Activated T-cell treated with anti-CD3 and anti-CD28 coated beads, Interleukin-2, amount 50 U/mL, for 1 hour (primary cell): ENCODE results near the gene MYO18A.
"Not testable (repeated sequence)": the region's sequence is repeated elsewhere in the genome, so short reads cannot be mapped to it uniquely, and the experiment has no call there.

ENCODE experiments used
- DNase-seq: peaks from one replicate; pipeline ENCODE4 v3.0.0-alpha.2; 2020

The MYO18A gene

DNA sequence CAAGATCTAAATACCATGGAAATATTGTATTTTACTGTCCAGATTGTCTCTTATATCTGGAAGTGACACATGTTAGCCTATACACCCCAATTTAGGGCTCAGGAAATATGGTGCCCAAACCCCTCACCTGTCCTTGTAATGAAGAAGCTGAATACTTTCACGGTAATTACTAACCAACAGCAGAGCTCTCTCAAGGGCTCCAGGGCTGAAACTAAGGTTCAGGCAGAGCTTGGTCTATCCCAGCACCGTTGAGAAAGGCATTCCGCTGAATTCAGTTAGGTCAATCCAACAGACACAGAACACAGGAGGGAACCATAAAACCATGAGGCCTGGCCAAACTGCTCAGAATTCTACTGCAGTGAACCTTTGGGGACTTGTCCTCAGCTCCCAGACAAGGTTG, 14.9 kb downstream of the MYO18A start:
- no peak for DNase-seq

DNA sequence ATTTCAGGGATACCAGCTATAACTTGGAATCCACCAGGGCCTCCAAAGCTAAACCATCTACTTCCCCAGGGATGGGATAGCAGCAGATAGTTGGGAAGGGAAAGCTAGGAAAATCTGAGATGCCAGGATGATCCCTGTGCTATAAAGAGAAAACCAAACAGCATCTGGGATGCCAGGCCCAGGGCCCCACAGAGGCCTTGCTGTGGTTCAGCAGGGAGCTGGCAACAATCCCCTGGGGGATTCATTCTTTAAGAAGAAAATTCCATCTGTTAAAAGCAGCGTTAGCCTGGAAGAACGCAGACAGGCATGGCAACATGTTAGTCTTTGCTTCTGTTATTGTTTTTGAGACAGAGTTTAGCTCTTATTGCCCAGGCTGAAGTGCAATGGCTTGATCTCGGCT, 16.6 kb downstream of the MYO18A start:
- DNase-seq: no peak

DNA sequence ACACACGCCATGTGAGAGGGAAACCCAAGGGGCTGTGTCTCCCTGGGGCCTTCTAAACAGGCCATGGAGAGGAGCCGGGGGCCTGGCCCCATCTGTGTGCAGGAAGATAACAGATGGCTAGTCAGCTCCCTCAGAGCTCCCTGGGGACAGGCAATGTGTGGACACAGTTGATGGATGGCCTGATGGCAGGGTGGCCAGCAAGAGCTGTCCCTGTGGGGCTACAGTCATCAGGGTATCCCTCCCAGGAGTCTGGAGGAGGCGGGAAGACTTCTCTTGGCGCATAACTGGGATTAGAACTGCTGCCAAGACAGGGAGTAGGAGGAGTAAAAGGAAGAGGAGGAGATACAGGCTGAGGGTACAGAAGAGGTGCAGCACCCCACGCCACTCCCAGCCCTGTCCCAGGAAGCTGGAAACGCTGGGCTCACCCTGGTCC, 17.3 kb downstream of the MYO18A start:
- no peak for DNase-seq

DNA sequence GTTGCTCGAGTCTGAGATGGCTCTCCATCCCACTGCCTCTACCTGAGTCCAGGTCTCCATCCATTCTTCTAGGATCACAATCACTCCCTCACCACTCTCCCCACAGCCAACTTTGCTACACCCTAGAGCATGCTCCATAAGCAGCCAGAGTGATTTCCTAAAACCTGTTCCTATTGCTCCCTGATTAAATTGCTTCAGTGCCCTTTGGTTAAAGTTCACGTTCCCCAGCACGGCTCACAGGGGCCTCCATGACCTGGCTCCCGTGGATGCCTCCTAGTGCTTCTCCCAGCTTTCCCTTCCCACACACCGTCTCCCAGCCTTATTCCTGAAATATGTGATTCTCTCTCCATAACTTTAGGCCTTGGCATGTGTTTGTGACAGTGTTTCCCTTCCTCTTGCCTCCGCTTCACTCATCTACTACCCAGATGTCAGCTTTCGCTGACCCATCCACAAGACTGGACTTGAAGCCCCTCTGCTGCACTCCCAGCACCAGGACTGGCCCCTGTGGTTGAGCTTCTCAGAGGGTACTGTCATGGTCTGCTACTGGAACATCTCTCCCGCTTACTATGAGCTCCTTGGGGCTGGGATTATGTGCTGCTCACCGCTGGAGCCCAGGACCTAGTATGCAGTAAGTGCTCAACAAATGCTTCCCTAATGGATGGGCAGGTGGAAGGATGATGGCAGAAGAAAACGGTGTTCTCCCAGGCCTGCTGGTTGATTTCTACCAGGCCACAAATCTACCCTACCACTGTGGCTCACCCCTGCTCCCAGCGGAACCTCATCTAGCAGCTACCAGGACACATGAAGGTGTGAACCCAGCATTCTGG, 17.9 kb downstream of the MYO18A start:
- no peak for DNase-seq

DNA sequence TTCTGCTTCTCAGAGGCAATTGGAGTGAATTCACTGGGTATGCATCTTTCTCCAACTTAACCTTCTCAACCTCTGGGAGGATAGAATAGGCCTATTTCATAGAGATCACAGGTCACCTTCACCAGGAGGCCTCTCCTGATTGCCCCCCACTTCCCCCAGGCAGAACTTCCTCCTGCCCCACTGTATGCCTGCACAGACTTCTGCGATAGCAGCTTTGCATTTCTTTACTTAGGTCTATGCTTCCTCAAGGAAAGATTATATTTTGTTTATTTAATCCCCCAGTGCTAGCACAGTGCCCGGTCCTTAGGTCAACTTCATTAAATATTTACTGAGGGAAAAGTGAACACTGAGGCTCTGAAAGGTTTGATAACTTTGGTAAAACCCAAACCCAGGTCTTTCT, 19.9 kb downstream of the MYO18A start:
- no peak for DNase-seq

DNA sequence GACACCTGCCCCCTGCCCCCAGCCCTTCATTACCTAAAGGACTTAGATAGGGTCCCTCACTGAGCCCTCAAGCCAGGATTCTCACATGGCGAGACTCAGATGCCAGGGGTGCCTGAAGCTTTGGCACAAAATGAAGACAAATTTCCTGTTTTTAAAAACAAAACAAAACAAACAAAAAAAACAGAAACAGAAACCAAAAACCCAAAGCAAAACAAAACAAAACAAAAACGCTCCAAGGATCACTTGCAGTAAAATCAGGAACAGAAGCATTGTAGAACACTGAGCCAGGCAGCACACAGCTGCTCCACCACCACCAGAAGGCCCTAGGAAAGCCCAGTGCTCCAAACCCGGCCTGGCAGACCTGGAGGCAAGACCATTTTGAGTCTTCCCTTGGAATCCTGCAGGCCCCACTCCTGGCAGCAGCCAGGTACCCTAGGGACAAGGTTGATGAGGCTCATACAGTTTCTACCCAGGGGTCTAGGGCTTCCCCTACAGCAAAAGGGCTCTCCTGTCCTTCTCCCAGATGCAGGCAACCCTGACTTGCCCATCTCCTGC, 20.8 kb downstream of the MYO18A start:
- no peak for DNase-seq

DNA sequence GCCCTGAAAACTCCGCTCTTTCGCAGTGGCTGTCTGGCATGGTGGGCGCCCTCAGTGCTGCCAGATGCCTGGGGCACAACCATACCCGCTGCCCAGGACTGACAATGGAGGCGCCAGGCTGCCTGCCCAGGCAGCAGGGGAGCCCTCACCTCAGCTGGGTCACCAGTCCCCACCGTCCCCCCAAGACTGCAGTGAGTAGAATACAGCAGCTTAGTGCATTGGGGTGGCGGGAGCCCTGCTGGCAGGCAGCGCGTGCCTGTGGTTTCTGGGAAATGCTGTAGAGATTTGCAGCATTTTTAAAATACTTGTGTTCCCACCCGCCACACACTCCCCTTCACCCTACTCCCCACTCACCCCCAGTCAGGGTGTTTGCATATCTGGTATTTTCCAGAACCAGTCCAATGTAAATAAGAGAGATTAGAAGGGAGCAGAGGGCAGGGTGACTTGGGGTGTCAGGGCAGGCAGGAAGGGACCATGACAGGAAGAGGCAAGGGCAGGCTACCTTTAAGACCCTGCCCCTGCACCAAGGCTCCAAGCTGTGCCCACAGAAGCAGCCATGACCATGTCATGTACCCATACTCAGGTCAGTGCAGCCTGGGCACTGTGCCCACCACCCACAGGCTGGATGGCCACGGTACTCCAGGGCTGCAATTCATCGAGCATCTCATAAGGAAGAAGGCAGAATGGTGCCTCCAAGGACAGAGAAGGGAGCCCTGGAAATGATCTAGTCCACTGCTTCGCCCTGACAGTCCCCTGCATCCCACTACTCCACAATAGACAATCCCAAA, 21.5 kb downstream of the MYO18A start:
- DNase-seq: no peak

DNA sequence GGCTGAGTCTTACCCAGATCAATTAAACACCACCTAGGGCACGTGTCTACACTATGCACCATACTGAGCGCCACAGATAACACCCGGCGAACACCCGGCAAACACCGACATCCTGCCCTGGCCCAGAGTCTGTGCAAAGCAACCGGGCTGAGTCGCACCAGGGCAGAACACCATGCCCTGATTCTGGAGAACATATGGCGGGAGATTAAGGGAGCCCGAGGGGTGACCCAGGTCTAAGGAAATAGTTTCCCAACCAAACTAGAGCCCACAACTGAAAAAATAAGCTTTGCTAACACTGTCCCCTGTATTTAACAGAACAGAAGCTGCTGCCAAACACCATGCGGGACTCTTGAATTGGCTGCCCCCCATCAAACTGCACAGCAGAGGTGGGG, 22.1 kb downstream of the MYO18A start:
- no peak for DNase-seq

DNA sequence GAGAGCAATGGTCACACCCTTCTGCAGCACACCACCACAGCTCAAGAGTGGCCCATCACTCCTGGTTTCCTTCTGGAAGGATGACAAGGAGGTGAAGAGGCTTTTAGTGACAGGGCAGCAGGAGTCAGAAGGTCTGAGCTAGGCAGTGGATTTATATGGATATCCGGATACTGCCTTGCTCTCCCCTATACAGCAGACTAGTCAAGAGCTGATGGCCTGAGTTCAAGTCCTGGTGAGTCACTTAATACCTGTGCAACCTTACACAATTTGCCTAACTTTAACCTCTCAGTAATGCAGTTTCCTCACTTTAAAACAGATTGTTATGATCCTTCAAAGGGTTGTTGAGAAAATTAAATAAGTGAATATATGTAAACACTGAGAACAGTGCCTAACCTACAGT, 22.9 kb downstream of the MYO18A start:
- DNase-seq: no peak

DNA sequence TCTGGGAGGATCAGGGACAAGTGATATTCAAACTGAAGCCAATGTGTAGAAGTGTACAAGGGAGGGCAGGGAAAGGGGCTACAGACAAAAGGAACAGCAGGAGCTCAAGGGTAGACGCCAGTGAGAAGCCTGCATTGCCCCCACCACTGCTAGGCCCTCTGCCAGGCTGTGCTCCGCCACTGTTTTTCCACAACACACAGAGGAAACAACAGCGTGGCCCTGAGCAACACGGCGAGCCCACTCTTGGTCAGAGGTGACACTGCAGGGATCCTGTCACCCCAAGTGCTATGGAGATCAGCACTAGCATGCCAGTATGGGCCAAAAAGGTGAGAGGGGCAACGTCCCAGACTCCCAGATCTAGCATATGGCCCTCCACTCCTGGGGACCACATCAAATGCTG, 23.4 kb downstream of the MYO18A start:
- no peak for DNase-seq

DNA sequence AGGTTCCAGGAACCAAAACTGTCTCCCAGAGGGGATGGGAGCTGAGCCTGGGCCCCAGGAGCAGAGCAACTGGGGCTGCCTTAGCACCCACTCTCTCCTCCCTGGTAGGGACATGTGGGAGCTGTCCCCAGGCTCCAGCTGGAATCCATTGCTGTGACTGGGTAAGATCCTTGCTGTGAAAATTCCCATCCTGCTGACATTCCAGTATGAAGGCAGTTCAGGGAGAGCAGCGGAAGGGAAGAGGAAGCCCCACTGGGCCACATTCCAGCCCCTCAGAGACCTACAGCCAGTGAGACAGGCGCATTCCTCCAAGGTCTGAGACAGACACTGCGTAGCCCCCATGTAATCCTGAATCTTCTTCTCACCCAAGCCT, 24.2 kb downstream of the MYO18A start:
- no peak for DNase-seq

DNA sequence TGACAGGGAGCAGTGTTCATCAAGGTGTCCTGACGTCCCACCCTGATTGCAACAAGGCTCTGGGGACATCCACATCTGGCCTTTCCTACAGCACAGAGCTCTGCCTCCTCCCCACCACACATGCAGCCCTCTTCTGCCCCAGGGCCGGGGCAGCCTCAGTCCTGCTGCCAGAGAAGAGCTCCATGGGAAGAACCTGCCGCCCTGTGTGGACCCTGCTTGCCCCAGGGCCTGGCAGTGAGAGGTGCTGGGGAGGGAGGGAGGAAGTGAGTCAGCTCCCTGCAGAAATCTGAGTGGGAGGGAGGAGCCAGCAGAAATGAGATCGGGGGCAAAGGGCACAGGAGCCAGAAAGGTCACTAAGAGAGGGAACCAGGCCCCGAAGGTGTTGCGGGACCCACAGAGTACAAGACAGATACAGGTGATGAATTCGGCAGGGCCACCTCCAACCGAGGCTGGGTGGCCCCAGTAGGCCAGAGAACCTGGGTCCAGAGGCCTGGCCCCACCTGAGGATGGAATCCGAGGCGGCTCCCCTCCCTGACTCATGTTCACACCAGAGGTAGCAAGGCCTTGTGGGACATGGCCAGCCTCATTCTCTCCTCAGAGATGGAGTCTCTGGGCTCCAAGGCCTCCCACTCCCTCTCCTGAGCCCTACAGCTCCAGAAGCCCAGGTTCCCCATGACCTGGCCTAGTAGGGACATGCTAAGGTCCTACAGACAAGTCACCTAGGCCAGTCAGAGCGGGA, 24.8 kb downstream of the MYO18A start:
- DNase-seq: peak; percentile 48

DNA sequence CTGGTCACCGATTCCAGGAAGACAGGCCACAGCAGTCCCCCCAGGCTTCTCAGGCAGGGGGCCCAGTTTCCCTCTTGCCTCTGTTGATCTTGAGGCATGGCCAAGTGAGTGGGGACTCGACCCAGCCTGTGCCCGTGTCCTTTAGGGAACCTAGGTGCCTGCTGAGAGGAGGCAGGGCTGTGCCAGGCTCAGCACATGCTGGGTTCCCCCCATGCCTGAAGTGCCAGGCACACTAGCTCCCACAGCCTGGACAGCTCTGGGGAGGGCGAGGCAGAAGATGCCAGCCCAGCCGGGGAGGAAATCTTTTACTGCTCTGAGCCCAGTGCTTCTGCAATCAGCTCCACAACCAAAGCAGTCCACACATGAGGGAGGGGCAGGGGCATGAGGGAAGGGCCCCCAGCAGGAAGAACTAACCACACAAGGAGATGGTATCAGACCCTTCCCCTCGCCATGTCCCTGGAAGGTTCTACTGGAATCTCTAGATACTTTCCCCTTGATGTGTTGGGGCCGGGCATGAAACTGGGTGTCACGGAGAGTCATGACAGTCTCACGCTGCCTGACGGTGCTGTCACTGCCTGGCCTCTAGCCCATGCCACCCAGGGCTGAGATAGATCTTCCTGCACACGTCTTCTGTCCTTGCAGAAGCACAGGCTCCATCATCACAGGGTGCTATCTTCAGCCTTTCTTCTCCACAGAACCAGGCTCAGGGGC, 25.5 kb downstream of the MYO18A start:
- DNase-seq: no peak

DNA sequence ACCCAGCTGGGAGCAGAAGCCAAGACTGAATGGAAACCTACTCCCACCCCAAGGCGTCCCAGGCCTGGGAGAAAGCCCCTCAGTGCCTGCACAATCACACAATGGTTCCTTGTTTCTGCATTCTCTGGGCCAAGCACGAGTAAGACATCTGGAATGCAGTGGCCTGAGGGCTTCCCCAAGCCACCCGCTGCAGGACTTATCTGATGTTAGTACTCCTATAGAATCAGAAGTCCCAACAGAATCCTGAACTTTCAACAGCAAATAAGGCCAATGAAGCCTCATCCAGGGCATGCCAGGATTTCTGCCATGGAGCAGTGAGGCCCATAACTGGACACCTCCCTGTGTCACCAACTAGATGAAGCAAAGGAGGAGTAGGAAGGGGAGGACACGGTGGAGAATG, 28.6 kb downstream of the MYO18A start:
- DNase-seq: no peak

DNA sequence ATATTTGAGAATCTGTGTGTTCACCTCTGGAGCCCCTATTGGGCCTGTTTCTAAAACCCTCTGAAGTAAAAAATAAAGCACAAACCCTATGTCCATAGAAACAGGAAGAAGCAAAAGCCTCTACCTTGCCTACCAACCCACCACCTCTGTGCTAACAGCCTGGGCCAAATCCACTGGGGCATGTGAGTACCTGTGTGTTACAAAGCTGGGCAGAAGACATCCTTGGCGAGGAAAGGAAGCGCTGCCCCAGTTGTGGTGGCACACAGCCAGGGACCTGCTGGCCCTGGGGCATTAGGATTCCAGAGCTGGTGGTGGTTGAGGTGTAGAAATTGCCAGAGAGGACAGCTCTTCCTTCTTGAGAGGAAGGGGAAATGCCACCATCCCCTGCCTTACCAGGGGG, 30.0 kb downstream of the MYO18A start:
- DNase-seq: no peak

DNA sequence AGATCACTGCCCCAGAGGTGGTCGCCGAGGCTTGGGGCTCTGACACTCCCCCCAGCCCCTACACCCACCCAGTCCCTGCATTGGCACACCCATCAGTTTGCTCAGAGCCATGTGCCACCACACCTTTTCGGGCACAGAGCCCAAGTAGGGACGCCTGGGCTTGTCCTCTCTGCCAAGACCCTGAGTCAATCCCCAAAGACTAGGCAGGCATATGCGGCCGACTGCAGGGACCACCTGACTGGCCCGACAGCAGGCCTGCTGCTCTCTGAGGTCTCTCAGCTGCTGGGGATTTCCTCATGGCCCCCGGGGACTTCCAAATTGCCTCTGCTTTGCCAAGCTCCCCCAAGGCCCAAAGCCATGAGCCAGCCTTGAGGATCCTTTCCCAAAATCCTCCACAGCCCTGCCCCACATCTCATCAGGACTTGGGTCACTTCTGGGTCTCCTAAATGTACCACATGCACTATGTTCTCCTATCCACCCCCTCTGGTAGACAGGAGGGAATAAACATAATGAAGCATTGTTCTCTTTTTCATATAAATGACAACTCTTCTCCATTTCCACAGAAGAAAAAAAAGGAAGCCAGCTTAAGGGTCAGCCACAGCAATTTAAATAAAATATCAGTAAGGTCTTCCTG, 30.6 kb downstream of the MYO18A start:
- no peak for DNase-seq

DNA sequence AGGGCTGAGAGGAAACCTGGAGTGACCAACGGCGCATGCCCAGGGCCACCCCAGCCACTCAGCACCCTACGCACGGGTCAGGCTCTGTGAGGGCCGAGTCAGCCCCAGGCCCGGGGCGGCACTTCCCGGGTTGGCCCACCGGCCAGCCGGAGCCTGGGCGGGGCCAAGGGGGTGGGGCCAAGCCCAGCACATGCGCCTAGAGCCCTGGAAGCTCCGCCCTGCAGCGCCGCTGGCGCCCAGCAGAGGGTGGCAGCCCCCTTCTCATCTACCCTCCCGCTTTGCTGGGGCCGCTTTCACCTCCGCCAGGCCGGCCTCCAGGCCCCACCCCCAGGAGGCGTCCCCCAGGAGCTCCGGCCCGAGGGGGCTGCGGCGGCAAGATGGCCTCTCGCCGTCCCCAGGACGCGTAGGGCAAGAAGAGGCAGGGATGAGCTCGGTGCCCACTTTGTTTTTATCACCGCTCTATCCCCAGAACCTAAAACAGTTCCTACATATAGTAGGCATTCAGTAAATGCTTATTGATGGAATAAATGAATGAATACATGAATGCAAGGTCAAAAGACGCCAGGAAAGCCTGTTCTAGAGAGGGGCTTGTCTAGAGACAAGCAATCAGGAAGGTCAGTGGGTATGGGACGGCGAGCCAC, 31.3 kb downstream of the MYO18A start:
- DNase-seq: peak; percentile 96

DNA sequence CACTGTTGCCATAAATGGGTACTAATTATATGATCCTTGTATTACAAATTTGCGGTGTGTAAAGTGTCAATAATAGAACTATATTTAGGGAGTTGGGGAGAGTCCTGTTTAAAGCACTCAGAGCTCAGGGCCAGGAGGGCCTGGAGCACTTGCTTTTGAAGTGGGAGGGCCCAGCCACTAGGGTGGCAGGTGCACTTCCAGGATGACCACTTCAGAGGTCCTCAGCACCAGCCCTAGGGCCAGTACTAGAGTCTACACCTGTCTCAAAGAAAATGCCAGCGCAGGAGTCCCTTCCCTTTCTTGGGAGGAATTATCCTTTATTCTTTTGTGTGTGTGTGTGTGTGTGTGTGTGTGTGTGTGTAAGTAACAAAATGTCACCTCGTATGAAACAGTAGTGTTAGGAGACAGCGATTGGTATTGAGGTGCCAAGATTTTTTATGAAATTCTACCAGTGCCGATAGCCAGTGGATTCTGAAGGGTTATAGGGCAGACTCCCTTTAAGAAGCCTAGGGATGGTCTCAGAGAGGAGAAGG, 31.9 kb downstream of the MYO18A start:
- no peak for DNase-seq

DNA sequence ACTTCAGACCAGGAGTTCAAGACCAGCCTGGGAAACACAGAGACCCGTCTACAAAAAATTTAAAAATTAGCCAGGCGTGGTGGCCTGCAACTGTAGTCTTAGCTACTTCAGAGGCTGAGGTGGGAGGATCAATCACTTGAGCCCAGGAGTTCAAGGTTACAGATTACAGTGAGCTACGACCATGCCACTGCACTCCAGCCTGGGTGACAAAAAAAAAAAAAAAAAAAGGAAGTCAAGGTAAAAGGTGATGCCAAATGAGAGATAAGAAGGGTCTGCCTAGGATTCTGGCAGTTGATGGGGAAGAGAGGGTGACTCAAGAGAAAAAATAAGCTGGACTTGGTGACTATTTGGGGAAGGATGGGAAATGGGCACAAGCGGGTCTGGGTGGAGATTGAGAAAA, 32.5 kb downstream of the MYO18A start:
- DNase-seq: no peak

DNA sequence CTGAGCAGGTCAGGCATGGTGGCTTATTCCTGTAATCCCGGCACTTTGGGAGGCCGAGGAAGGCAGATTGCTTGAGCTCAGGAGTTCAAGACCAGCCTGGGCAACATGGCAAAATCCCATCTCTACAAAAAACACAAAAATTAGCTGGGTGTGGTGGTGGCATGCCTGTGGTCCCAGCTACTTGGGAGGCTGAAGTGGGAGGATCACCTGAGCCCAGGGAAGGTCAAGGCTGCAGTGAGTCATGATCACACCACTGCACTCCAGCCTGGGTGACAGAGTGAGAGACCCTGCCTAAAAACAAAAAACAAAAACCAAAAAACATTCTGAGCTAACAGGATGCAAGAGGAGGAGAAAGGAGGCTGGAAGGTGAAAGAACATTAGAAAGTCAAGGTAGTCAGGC, 33.0 kb downstream of the MYO18A start:
- not testable (repeated sequence) for DNase-seq

DNA sequence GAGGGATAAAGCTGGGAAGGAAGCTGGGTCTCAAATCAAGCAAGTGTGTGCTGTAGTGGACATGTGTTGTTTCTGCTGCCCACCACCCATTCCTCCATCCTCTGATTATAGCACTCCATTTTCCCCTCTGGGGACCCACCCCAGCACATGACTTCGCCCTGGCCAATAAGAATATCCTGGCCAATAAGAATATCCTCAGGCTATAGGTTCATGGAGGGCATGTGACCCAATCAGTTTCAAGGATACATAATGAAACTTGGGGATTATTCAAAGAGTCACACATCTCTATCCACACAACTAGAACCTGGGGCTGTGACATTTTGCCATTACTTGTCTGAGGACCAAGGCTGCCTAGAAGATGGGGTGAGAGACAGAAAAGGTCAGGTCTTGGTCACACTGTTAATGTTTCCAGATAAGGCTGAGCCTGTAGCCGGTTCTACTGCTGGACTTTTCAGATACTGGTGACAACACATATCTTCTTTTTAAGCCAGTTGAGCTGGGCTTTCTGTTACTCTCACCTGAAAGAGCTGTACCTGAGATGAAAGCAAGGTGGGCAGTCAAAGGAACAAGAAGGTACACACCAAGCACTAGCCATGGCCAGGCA, 33.7 kb downstream of the MYO18A start:
- no peak for DNase-seq
